Measurements from ENCODE around the gene MPRIP.

MPRIP gene

GRCh38 chr17:17111401-17112393 lies 69.4 kb downstream of the MPRIP start:
- DNase-seq, result no peak

- no peak for DNase-seq
These were observed 70.5 kb downstream of the MPRIP start for GRCh38 chr17:17112628-17113200.

GRCh38 chr17:17114592-17115225 lies 72.5 kb downstream of the MPRIP start:
- DNase-seq, result peak; percentile 14

GRCh38 chr17:17115620-17116019 lies 73.4 kb downstream of the MPRIP start:
- DNase-seq, result no peak

- DNase-seq, result no peak
These were observed 74.1 kb downstream of the MPRIP start for GRCh38 chr17:17116406-17116805.

- DNase-seq, result no peak
These were observed 75.7 kb downstream of the MPRIP start for GRCh38 chr17:17117923-17118322.

- no peak for DNase-seq
These were observed 76.1 kb downstream of the MPRIP start for GRCh38 chr17:17118399-17118798.

- no peak for DNase-seq
These were observed 76.8 kb downstream of the MPRIP start for GRCh38 chr17:17119106-17119505.

GRCh38 chr17:17119533-17119932 lies 77.3 kb downstream of the MPRIP start:
- peak; percentile 77 for DNase-seq

- DNase-seq, result no peak
These were observed 78.0 kb downstream of the MPRIP start for GRCh38 chr17:17120294-17120693.

- DNase-seq, result no peak
These were observed 78.4 kb downstream of the MPRIP start for GRCh38 chr17:17120701-17121100.

- no peak for DNase-seq
These were observed 78.9 kb downstream of the MPRIP start for GRCh38 chr17:17121162-17121561.

- DNase-seq, result no peak
These were observed 80.7 kb downstream of the MPRIP start for GRCh38 chr17:17122781-17123483.

GRCh38 chr17:17124341-17124740 lies 82.1 kb downstream of the MPRIP start:
- no peak for DNase-seq

- no peak for DNase-seq
These were observed 83.2 kb downstream of the MPRIP start for GRCh38 chr17:17125136-17126084.

GRCh38 chr17:17126131-17127110 lies 84.2 kb downstream of the MPRIP start:
- no peak for DNase-seq

- DNase-seq, result no peak
These were observed 84.9 kb downstream of the MPRIP start for GRCh38 chr17:17127156-17127555.

- DNase-seq, result no peak
These were observed 85.6 kb downstream of the MPRIP start for GRCh38 chr17:17127730-17128291.

- DNase-seq, result no peak
These were observed 86.3 kb downstream of the MPRIP start for GRCh38 chr17:17128476-17129075.

GRCh38 chr17:17129466-17129865 lies 87.2 kb downstream of the MPRIP start:
- DNase-seq, result no peak

Measured in stimulated activated CD4-positive, alpha-beta T cell treated with anti-CD3 and anti-CD28 coated beads, Interleukin-1b, Interleukin-23, amount 100 ng/mL, for 48 hours (primary cell).